GM19397 (cell line): Measurements from ENCODE around the gene CAMK2D.
"Not testable (repeated sequence)": the region's sequence is repeated elsewhere in the genome, so short reads cannot be mapped to it uniquely, and the experiment has no call there.

ENCODE experiments used
- ATAC-seq: cut with Tn5 transposase; IDR thresholded peaks from one replicate; pipeline ENCODE4 v1.9.1; 2021; ENCODE audit warnings: mild to moderate bottlenecking, moderate library complexity; ENCODE audit not compliant: unreplicated experiment

Gene CAMK2D

DNA sequence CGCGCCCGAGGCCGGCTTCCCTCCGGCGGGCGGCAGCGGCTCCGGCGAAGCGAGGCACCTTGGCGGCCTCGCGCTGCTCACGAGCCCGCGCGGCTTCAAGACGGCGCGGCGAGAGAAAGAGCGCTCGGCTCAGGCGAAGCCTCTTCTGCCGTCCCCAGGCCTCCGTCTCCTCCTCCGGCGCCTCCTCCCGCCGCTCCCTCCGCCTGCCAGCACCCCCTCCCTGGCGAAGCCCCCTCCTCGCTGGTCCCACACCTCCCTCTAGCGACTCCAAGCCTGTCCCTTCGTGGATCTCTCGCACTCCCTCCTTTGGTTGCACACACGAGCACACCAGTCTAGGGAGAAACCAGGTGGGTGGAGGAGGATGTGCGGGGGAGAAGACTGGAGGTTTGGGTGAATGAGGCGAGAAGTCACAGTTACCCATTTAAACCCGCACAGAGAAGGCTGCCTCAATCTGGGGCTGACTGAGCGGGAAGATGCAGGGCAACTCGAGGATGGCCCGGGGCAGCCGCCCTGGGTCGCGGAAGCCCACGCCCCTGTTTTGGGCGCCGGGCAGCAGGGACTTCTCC lies at the start of gene CAMK2D:
Gene CAMK2D (minus strand): TSS at position 119 of the 566 bp plus-strand sequence. CDS start 670 bp downstream, outside the sequence.
- ATAC-seq, result peak; percentile 43

DNA sequence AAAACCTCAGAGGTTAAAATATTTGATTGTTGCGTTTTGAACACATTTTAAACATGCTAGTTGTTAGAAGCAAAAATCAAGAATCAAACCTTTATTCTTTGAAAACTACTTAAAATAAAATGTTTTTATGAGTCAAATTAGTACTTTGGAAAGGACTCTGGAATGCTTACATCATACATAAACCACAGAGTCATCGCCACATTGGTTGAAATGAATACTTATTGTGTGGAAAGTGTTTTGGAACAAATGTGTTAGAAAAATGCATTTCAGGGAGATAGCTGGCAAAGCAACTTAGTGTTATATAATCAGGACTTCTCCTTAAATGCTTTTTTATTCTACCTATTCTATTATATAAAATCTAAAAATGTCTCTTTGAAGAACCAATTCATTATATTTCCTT lies 49.4 kb upstream of the CAMK2D start:
- no peak for ATAC-seq

DNA sequence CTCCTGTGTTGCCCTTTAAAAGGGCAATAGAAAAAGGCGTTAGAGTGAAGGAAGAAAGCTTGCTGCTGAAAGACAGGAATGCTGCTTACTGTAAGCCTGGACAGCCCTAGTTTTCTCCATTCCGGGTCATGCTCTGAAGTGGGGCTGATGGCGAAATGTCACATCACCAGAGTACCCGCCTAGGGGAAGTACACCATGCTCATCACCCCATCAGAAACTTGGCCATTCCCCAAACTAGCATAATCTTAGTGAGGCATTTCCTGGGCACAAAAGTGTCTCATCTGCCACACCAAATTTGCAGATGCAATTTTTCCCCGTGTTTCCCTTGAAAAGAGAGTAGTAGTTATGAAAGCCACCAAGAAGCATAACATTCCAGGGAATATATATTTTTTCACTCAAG lies 47.8 kb upstream of the CAMK2D start:
- ATAC-seq, result no peak

DNA sequence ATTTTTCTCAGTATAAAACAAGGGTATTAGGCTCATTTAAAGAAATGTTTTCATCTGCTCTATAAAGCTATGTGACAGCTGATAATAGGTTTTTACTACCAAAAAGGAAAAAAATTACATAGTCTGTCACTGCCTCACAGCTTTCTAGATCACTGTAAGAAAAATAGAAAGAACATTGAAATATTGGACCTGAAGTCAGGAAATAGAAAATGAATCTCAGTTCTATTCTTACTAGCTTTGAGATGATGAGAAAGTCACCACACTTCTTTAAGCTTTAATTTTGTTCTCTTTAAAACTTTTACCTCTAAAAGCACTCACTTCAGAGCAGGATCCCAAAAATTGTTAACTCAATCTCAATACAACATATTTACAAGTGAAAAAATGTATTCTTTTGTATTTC lies 45.3 kb upstream of the CAMK2D start:
- ATAC-seq, result no peak

DNA sequence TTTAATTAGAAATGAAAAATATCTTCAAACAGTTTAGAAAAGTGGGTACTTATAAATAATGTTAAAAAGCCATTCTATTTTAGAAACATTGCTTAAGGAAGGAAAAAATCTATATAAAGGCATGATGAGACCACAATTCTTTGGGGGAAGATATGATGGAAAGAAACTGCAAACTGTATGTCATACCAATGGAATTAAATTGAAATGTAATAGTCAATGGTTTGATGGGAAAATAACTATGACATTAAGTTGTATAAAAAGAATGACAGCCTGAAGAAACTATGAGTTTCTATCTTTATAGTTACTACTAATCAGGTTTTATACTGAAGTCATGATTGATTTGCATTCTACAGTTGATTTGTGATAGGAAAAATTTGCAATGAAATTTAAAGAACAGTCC lies 40.3 kb upstream of the CAMK2D start:
- no peak for ATAC-seq

DNA sequence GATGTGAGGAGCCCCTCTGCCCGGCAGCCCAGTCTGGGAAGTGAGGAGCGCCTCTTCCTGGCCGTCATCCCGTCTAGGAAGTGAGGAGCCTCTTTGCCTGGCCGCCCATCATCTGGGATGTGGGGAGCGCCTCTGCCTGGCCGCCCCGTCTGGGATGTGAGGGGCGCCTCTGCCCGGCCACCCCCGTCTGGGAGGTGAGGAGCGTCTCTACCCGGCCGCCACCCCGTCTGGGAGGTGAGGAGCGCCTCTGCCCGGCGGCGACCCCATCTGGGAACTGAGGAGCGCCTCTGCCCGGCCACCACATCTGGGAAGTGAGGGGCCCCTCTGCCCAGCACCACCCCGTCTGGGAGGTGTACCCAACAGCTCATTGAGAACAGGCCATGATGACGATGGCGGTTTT lies 34.8 kb upstream of the CAMK2D start:
- ATAC-seq, result not testable (repeated sequence)

DNA sequence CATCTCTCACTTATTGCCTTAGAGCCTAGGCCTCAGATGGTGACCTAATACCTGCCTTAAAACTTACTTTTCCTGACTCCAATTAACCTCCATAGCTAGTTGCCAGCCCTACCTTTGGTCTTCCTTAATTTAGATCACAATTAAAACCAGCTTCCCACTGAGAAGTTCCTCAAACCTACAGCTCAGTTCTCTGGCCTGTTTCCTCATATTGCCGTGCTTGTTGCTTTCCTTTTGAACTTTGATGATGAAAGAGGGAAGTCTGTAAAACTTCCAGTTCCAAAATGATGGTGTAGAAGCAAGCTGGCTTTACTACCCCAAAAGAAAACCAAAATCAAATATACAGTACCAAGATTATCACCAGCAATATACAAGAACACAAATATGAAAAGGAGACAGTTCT lies 28.9 kb upstream of the CAMK2D start:
- no peak for ATAC-seq

DNA sequence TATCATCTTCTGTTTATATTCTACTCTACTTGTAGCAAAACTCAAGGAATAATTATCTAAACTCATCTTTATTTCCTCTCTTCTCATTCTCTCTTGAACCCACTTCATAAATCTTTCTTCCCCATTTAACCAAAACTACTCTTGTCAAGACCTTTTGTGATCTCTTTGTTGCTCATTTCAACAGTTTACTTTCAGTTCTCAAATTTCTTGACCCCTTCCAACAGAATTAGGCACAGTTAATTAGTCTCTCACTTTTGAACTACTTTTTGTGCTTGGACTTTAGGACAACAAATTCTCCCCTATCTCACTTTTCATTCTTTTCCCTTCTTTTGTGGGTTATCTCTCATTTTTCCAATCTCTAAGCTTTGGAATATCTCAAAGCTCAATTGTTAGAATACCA lies 27.4 kb upstream of the CAMK2D start:
- ATAC-seq, result no peak

DNA sequence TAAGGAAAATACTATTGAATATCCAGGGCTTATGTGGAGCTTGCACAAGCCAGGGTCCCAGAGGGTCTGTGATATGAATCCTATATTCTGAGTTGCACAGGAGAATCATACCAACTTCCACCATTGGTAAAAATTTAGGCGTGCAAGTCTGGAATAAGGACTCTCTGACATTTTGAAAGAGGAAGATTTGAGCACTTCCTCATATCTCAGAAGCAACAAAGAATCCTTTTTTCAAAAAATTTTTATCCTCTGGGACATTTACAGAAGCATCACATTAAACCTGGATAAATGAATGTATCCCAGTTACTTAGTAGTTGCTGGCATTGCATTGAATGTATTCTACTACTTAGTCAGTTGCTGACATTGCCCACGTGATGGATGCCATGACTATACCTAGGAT lies 24.2 kb upstream of the CAMK2D start:
- no peak for ATAC-seq

DNA sequence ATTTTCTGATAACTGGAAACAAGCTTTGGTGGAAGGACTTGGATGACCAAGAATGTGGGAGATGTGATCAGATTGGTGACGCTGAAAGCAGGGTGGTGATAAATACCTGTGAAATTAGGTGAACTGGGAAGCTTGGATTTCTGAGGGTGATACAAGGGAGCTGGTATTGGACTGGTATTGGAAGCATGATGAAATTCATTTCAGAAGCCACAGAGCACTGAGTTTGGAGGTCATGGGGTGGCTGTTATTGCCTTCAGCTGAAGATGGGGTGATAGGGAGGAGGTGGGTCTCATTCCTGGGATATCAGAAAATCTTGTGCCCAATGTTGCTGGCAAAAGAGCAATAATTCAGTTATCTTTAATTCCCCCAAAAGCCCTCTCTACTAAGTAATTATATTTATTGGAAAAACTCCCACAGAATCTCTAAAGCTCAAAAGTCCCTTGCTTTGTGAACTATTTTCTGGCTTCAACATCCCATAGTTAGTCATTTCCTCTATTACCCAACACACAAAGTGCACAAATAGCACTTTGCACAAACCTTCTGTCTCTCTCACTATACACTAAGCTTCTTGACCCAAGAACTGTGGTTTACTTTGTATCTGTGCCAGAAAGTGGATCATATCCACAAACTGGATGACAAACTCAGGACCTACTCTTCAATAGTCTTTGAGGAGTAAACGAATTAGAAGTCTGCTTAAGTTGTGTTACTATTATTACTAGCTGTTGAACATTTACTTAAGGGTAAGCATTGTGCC lies 23.1 kb upstream of the CAMK2D start:
- ATAC-seq, result no peak

DNA sequence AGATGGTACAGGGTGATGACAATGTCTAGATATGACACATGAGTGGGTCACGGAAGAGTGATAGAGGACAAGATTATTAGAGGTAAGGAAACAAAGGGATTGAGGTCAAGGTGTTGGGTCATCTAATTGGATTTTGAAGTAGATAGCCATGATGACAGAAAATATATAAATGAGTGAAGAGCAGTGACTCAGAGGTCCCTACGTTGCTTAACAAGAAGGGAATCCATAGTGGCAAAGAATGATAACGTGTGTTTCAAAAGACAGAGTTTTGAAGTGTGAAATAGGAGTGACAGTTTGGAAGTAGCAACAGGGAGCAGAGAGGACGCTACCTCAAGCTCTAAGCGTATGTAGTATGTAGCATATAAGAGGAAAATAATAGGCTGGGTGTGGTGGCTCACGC lies 22.2 kb upstream of the CAMK2D start:
- ATAC-seq, result no peak

DNA sequence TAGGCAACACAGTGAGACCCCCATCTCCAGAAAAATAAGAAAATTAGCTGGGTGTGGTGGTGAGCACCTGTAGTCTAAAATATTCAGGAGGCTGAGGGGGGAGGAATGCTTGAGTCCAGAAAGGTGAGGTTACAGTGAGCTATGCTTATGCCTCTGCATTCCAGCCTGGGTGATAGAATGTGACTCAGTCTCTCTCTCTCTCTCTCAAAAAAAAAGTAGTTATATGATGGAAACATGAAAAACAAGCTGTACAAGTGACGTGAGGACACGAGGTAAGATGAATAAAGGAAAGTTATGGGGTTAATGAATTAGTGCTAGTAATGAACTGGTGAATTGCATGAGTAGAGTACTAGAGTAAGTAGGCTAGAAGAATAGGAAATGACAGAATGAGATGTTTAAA lies 21.8 kb upstream of the CAMK2D start:
- ATAC-seq, result no peak

DNA sequence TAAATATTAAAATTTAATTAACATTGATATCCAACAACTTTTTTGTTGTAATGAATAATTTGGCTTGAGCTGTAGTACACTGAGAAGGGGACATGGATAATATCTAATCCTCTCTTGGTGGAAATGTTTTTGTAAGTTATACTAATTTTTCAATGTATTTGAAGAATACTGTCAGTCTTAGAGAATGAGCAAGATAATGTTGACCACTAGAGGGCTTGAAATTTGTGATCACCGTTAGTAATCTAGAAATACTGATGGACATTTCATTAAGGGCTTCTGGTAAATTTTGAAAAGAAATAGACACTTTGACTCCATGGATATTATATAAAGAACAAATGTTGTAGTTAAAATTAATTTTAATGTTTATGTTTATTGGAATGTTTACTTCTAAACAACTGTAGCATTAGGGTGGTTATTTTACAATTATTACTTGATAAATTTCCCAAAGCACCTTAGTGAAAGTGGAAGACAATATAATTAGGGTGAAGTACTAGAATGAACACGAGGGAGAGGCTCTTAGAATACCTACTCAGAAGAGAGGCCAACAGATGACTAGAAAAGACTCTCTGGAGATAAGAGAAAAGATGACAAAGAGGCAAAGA lies 20.0 kb upstream of the CAMK2D start:
- no peak for ATAC-seq

DNA sequence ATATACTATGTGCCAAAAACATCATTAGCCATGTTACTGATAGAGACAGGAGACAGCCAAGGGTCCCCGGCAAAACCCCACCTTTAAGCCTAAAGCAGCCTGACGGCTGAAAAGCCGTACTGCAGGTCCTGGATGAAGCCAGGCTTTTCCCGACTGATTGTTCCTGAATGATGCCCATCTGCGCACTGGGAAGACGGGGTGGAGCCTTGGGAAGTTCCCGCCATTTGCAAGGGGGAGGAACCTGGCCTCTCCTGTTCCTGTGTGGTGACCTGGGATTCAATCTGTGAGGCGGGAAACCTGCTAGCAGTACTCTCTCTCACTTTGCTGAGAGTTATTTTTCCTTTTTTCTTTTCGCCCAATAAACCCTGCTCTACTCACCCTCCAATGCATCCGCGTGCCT lies 15.1 kb upstream of the CAMK2D start:
- no peak for ATAC-seq

DNA sequence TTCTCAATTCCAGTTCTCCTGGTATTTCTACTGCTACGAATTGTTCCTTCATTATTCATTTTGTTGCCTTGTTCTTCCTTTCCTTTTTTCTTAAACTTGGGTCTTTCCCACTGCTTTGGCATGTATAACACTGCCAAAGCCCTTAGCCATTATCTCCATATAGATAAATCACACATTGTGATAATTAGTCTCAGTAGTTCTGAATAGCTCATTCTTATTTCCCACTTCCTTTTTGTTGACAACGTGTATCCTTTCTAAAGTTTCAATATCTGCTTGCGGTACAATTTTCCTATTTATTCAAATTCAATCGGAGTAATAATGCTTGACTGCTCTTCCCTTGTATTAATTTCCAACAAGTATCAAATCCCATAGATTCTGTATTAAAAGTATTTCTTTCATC lies 14.5 kb upstream of the CAMK2D start:
- no peak for ATAC-seq

DNA sequence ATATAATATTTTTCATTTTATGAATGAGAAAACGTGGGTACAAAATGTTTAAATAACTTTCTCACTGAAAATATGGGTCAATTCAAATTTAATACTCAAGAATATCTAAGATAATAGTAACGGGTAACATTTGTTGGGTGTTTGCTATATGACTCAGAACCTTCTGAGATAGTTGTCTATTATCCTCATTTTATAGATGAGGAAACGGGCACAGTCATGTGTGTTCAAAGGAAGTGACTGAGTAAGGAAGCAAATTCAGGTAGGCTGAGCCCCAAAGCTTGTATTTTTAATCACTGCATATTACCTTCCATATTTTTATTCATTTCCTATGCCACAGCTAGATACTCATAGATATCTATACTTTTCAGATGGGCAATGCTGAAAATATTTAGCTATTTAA lies 12.2 kb upstream of the CAMK2D start:
- ATAC-seq, result no peak

DNA sequence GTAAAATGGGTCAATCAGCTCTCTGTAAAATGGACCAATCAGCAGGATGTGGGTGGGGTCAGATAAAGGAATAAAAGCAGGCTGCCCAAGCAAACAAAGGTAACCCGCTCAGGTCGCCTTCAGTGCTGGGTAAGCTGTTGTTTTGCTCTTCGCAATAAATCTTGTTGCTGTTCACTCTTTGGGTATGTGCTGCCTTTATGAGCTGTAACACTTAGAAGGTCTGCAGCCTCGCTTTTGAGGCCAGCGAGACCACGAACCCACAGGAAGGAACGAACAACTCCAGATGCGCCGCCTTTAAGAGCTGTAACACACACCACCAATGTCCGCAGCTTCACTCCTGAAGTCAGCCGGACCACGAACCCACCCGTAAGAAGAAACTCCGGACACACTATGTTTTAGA lies 11.5 kb upstream of the CAMK2D start:
- ATAC-seq, result no peak

DNA sequence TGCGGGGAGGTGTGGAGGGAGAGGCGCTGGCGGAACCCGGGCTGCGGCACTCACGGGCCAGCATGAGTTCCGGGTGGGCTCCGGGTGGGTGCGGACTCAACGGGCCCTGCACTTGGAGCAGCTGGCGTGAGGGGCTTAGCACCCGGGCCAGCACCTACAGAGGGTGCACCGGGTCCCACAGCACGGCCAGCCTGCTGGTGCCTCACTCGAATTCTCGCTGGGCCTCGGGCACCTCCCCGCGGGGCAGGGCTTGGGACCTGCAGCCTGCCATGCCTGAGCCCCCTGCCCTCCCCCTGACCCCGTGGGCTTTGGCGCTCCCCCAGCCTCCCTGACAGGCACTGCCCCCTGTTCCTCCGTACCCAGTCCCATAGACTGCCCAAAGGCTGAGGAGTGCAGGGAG lies 10.8 kb upstream of the CAMK2D start:
- no peak for ATAC-seq

DNA sequence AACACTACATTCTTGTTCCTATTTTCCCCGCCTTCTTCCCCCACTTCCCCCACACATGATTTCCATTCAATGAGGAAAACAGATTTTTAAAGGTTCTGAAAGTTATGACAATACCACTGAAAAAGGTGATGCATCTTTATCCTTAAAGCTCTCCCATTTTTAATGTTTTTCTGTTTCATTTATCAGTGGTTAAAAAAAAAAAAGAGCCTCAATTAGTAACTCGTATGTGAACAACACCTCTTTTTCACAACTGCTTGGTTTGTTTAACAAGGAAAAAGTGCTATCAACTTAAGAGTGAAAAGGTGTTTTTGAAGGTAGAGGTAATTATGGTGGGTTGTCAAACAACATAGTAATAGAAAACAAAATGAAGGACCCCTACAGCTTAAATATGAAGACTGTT lies 8.2 kb upstream of the CAMK2D start:
- ATAC-seq, result no peak

DNA sequence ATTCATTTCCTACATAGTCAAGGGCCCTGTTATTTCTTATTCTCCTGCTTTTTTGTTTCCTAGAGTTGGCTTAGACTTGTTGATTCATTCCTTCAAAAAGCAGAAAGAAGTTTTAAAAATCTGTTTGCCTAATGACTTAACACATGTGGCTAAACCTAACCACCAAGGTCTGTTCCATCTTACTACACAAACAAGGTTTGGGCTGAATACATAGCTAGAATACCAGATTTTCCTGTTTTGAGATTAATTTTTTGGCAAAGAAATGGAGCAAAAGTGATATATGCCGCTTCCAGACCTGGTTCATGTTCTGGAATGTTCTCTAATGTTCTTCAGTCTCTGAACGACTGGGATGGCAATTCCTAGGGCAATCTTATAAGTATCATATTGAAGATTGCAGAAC lies 7.4 kb upstream of the CAMK2D start:
- ATAC-seq, result no peak

DNA sequence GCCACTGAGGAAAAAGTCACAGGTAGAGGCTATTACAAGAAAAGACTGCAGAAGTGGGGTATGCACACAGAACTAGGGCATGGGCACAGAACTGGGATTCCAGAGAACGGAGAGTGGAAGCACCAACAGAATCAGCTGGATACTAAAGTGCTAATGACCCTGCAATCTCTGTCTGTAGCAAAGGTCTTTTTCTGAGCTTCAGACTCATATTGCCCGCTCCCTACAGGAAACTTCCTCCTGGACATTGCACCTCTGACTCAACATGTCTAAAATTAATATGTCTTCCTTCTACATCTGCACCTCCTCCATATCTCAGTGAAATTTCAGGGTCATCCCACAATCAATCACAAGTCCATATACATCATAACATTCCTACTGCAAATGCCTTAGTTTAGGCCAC lies 5.3 kb upstream of the CAMK2D start:
- no peak for ATAC-seq

DNA sequence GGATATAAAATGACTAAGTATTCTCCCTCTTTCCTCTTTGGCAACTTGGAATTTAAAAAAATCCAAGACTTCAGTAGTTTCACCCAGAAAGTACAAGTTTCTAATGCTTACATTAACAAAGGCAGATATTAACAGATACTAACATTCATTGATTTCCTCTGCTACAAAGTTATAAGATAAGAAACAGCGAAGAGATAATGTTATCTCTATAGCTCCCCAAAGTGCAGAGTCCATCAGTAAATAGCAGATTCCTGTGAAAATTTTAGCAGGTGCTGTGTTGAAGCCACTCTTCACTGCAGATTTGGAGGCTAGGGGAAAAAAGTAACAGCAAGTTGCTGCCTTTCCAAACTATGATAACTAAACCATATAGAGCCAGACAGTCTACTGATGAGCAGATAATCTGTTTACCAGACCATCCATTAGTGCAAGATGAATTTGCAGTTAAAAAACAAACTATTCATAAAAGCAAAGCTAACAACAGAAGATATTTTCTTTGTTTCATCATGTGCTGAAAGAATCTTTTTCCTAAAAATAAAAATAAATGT lies 3.3 kb upstream of the CAMK2D start:
- ATAC-seq, result no peak
